Keratinocyte (primary cell): ENCODE data around the gene TSPAN11.

ENCODE experiments used
- EZH2 ChIP-seq: IDR thresholded peaks from one replicate; pipeline ENCODE4 v1.6.1; 2012; ENCODE audit warnings: inconsistent platforms, mild to moderate bottlenecking, low read length, moderate library complexity
- TF ChIP-seq, protein P1 (sequence below), 3 experiments: IDR thresholded peaks in 1 of 3; conservative IDR thresholded peaks in 1 of 3; optimal IDR thresholded peaks in 1 of 3; 2 replicates in 2 of 3; 3 replicates in 1 of 3; pipeline versions ENCODE3 to v1.5.1; 2011; ENCODE audit warnings: low read length in 3 of 3, mild to moderate bottlenecking in 3 of 3, moderate library complexity in 2 of 3, control low read depth in 1 of 3, inconsistent platforms in 1 of 3; ENCODE audit not compliant: insufficient read depth in 2 of 3; ENCODE audit errors: extremely low read depth in 1 of 3

DNA sequence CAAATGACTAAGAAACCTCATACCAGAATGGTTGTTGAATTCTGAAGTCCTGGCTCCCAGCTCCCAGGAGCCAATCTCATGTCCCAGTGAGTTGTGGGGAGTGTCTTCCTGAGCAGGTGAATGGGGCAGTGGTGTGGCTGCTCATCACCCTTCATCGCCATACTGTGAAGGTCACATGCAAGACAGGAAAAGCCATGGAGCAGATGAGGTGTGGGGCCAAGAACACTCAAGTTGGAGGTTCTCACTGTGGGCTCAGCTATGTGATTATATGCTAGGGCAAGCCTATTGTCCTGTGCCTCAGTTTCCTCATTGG lies 16.6 kb upstream of the TSPAN11 start:
- TF ChIP-seq, protein P1, sequence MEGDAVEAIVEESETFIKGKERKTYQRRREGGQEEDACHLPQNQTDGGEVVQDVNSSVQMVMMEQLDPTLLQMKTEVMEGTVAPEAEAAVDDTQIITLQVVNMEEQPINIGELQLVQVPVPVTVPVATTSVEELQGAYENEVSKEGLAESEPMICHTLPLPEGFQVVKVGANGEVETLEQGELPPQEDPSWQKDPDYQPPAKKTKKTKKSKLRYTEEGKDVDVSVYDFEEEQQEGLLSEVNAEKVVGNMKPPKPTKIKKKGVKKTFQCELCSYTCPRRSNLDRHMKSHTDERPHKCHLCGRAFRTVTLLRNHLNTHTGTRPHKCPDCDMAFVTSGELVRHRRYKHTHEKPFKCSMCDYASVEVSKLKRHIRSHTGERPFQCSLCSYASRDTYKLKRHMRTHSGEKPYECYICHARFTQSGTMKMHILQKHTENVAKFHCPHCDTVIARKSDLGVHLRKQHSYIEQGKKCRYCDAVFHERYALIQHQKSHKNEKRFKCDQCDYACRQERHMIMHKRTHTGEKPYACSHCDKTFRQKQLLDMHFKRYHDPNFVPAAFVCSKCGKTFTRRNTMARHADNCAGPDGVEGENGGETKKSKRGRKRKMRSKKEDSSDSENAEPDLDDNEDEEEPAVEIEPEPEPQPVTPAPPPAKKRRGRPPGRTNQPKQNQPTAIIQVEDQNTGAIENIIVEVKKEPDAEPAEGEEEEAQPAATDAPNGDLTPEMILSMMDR (optimal IDR thresholded peaks at IDR 0.05 in 1 of 3, IDR thresholded peaks at IDR 0.05 in 1 of 3, conservative IDR thresholded peaks at IDR 0.05 in 1 of 3; ENCODE audit: extremely low read depth in 1 of 3, insufficient read depth in 2 of 3, low read length in 3 of 3), result no peak
- no peak for TF ChIP-seq EZH2
